Tibial nerve (tissue), 4 donors: Measurements from ENCODE around the gene PGBD5.

ENCODE experiments used
- EP300 ChIP-seq, 2 donors: sonication (generic); formaldehyde crosslinking; IDR thresholded peaks; one replicate each; pipeline ENCODE4 v1.6.1; 2017; ENCODE audit warnings: antibody characterized with exemption in 2 of 2, mild to moderate bottlenecking in 1 of 2
- POLR2A ChIP-seq, 2 donors: fragments of 450-650 bp; IDR thresholded peaks; one replicate each; pipeline ENCODE4 v1.6.1; 2017; ENCODE audit warnings: antibody characterized with exemption in 2 of 2, mild to moderate bottlenecking in 2 of 2, moderate library complexity in 2 of 2
- TF ChIP-seq, protein P1 (sequence below), 5 experiments: fragments of 200-600 bp in 3 of 5; fragments of 450-650 bp in 2 of 5; sonication (generic) in 3 of 5; IDR thresholded peaks; one replicate each; pipeline ENCODE4 v1.5.1; 2016 to 2019; ENCODE audit warnings: antibody characterized with exemption in 5 of 5, mild to moderate bottlenecking in 3 of 5, moderate library complexity in 2 of 5

DNA sequence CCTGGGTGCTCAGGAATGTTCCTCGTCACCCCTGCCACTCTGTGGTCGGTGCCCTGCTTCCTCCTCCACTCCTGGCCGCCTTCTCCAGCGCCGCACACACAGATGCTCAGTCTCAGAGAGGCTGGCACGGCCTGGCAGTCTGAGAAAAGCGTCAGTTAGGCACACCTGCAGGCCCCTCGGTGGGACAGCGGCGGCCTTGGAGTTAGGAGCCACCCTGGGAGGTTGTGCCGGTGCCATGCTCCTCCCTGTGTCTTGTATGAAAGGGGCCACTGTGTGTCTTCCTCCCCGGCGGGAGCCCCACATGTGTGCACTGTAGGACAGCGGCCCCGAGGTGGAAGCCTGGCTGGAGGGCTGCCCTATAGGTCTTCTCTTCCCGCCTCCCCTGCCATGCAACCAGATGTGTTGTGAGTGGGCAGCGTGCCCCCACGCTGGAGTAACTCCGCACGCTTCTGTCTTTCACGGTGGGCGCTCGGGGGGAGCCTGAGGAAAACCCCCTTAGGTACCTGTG lies 145.2 kb downstream of the PGBD5 start:
- TF ChIP-seq, protein P1, sequence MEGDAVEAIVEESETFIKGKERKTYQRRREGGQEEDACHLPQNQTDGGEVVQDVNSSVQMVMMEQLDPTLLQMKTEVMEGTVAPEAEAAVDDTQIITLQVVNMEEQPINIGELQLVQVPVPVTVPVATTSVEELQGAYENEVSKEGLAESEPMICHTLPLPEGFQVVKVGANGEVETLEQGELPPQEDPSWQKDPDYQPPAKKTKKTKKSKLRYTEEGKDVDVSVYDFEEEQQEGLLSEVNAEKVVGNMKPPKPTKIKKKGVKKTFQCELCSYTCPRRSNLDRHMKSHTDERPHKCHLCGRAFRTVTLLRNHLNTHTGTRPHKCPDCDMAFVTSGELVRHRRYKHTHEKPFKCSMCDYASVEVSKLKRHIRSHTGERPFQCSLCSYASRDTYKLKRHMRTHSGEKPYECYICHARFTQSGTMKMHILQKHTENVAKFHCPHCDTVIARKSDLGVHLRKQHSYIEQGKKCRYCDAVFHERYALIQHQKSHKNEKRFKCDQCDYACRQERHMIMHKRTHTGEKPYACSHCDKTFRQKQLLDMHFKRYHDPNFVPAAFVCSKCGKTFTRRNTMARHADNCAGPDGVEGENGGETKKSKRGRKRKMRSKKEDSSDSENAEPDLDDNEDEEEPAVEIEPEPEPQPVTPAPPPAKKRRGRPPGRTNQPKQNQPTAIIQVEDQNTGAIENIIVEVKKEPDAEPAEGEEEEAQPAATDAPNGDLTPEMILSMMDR (IDR thresholded peaks at IDR 0.05), result no peak
- TF ChIP-seq EP300 (IDR thresholded peaks at IDR 0.05) (no peak), POLR2A (IDR thresholded peaks at IDR 0.05) (no peak)
